Measurements from ENCODE around the gene NPIPB8. TPM values are rescaled to one million over a fixed set of nuclear protein-coding genes. Genes with fewer than 3 reads are reported as not detected.
"Not testable (repeated sequence)": the region's sequence is repeated elsewhere in the genome, so short reads cannot be mapped to it uniquely, and the experiment has no call there.

NPIPB8 gene
- total RNA-seq, 2 experiments from 2014 or later = 0.27 TPM; not detected in 1

DNA sequence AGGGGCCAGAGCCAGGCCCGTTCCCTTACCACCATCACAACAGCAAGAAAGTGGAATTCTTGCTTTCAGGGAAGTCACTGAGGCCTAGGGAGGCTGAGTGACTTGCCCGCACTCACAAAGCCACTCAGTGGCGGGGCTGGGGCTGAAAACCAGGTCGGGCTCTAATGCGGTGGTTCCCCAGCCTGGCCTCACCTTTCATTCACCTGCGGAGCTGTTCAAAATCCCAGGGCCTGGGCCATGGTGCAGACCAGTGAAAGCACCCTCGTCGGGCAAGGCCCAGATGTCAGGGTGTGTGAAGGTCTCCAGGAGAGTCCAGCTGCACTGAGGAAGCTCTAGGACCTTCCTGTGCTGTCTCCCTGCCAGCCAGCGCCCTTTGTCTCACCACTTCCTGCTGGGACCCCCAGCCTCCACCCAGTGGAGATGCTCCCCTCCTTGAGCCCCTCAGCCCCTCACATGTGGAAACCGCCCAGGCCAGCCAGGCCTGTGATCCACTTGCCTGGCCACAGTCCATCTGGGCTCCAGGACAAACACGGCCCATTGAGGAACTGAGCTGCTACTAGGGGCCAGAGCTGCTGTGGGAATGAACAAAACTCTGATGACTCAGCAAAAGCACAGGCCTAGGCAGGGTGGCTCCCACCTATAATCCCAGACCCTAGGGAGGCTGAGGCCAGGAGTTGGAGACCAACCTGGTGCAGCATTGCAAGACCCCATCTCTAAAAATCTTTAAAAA lies 28.8 kb upstream of the NPIPB8 start:
- H3K4me3 Mint-ChIP-seq; CTCF ChIA-PET; DNase-seq; H3K4me1 Mint-ChIP-seq (ENCODE audit: low read depth); H3K36me3 Mint-ChIP-seq; H3K27me3 Mint-ChIP-seq; POLR2A ChIA-PET; intact Hi-C loops (cut with micrococcal nuclease); H3K9me3 Mint-ChIP-seq; H3K27ac Mint-ChIP-seq: not testable (repeated sequence)

DNA sequence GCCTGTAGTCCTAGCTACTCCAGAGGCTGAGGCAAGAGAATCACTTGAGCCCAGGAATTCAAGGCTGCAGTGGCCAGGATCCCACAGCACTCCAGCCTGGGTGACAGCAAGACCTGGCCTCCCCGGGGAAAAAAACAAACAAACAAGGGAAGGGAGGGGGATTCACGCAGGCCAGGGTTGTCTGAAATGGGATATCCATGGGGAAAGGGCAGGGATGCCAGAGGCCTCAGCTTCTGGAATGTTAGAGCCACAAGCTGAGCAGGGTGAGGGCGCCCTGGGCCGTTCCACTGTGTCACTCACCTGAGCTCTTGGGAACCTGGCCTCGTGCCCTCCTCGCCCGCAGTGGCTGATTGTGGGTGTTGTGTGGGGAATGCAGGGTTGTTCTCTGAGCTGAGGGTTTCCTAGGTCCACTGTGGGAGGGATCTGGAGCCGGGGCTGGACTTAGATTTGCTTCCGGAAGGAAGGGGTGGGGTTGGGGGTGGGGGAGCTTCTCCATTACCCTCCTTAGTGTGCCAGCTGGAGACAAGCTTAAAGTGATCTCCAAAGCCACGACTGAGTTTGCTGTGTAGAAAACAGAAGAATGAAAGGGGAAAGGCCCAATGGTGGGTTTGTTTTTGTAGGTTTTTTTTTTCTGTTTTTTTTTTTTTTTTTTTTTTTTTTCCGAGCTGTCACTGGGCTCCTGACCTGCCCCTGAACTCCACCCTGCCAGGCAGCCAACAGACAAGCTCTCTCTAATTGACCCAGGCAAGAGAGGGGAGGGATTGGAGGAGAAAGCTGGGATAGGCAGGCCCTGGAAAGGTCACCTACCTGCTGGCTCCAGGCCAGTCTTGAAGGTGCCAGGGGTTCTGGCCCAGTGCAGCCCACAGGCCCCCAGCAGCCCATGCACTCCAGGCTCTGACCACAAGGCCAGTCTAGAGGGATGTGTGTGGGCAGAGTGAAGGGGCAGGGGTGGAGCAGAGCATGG lies 28.0 kb upstream of the NPIPB8 start, which contains the start of gene SULT1A1:
SULT1A1 (minus strand) TSS at position 414 of the 964 bp plus-strand sequence. CDS start 1,189 bp downstream, outside the sequence.
- Mint-ChIP-seq H3K4me1 (ENCODE audit: low read depth) (peaks cover 4% of the 10 kb centered on the region), H3K9me3 (no peaks in the 10 kb centered on the region), H3K36me3 (peaks cover 2% of the 10 kb centered on the region), H3K27me3 (no peaks in the 10 kb centered on the region), H3K27ac (no peak within 1 kb of the TSS), H3K4me3 (no peak within 1 kb of the TSS)
- DNase-seq = no peak
- intact Hi-C loops (cut with micrococcal nuclease) = loop anchor here (10.0 kb wide), 1 partner anchor 295 kb away; no protein-coding TSS in a partner anchor
- ChIA-PET POLR2A (no interaction called here), CTCF (no interaction called here)

DNA sequence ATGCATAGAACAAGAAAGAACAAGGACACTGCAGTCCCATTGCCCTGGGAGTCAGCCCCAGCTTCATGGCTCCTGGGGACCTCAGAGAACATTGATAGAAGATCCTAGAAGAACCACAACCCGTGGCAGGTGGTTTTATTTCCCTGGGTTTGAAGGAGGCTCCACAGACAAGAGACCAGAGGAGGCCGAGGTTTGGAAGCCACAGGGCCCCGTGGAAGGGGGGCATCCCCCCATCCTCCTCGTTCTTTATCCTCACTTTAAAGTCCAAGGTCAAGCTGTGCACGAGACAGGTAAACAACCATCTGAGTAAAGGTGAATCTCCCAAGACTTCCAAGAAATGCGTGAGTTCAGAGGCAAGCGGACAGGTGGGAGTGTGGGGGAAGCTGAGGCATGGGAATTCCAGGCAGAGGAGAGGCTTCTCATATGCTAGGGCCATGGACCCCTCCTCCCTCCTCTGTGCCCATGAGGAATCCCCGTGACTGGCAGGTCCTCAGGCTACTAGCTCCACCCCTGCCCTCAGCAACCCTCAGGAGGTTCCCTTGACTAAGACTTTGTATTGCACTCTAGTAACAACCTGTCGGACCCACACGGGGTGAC lies 27.2 kb upstream of the NPIPB8 start:
- no peak overlapping the region for H3K27ac Mint-ChIP-seq
- intact Hi-C loops (cut with micrococcal nuclease) = loop anchor here (10.0 kb wide), 1 partner anchor 296 kb away; no protein-coding TSS in a partner anchor
- ChIA-PET CTCF (no interaction called here), POLR2A (no interaction called here)
- DNase-seq = no peak
- H3K27me3 Mint-ChIP-seq = no peaks in the 10 kb centered on the region
- H3K4me3 Mint-ChIP-seq = no peak overlapping the region
- peaks cover 2% of the 10 kb centered on the region for H3K36me3 Mint-ChIP-seq
- peaks cover 4% of the 10 kb centered on the region for H3K4me1 Mint-ChIP-seq (ENCODE audit: low read depth)
- no peaks in the 10 kb centered on the region for H3K9me3 Mint-ChIP-seq

DNA sequence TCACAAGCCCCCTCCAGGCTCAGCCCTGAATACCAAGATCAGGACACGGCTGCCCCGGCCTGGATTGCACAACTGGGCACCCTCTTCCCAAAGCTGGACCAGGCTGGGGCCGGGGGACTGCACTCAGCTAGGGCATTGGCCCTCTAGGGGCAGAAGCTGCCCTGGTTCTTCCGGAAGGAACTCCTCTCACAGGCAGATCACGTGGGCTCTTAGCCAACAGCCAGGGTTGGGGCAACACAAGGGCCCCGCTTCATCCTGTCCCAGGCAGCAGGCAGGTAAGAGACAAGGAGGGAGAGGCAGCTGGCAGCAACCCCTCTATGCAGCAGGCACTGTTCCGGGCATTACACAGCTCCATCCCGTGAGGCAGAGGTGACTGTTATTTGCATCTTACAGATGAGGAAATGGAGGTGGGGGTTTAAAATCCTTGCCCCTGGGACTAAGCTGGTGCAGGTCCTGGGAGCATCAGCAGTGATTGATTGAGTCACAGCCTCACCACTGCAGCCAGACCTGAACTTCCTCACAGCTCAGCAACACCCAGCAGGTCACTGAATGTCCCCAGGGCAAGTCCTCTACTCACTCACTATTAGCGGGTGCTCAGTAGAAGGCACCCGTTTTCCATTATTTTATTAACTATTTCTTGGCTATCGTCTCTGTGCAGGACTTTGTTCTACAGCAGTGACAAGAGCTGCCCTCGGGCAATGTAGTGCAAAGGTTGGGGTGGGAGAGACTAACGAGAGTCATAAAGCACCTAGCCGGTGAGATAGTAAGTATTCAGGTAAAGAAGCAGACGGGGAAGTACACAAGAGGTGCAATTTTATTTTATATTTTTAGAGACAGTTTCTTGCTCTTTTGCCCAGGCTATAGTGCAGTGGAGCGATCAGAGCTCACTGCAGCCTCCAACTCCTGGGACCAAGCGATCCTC lies 25.2 kb upstream of the NPIPB8 start:
- H3K4me1 Mint-ChIP-seq (ENCODE audit: low read depth); H3K27me3 Mint-ChIP-seq; POLR2A ChIA-PET; H3K36me3 Mint-ChIP-seq; H3K4me3 Mint-ChIP-seq; H3K9me3 Mint-ChIP-seq; H3K27ac Mint-ChIP-seq; DNase-seq; CTCF ChIA-PET: not testable (repeated sequence)
- intact Hi-C loops (cut with micrococcal nuclease) = loop anchor here (10.0 kb wide), 1 partner anchor 298 kb away; no protein-coding TSS in a partner anchor

DNA sequence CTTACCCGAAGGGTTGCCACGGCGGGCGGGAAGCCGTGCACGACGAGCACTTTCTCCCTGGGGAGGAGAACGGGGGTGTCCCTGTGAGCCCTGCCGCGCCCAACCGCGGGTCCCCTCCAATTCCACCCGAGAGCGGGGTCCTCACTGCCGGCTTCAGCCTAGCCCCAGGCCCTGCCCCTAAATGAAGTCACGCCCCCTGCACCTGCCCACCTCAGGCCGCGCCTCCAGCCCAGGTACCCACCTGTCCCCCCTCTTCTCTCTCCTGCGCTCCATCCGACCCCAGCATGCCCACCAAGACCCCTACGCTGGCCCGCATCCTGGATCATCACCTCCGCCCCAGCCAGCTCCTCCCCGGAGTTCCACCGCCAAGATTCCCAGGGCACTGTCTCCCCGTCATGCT lies 24.0 kb upstream of the NPIPB8 start:
- H3K27ac Mint-ChIP-seq; CTCF ChIA-PET; POLR2A ChIA-PET; H3K9me3 Mint-ChIP-seq; H3K4me3 Mint-ChIP-seq; DNase-seq; H3K27me3 Mint-ChIP-seq; H3K36me3 Mint-ChIP-seq; H3K4me1 Mint-ChIP-seq (ENCODE audit: low read depth): not testable (repeated sequence)
- intact Hi-C loops (cut with micrococcal nuclease) = loop anchor here (10.0 kb wide), 1 partner anchor 299 kb away; no protein-coding TSS in a partner anchor

DNA sequence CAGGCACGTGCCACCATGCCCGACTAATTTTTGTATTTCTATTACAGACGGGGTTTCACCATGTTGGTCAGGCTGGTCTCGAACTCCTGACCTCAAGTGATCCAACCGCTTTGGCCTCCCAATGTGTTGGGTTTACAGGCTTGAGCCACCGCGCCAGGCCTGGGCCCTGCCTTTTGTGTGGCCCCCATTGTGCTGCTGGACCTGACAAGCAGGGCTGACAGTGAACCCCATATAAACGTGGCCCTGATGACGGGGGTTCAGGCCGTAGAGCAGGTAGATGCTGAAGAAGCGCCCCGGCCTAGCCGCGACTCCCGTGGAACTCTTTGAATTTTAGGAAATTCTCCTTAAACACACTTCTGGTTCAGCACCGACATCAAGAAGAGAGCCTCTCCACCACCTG lies 23.3 kb upstream of the NPIPB8 start:
- H3K9me3 Mint-ChIP-seq; POLR2A ChIA-PET; H3K36me3 Mint-ChIP-seq; CTCF ChIA-PET; H3K27me3 Mint-ChIP-seq; H3K27ac Mint-ChIP-seq; H3K4me3 Mint-ChIP-seq; H3K4me1 Mint-ChIP-seq (ENCODE audit: low read depth); DNase-seq: not testable (repeated sequence)
- intact Hi-C loops (cut with micrococcal nuclease) = loop anchor here (10.0 kb wide), 1 partner anchor 300 kb away; no protein-coding TSS in a partner anchor

DNA sequence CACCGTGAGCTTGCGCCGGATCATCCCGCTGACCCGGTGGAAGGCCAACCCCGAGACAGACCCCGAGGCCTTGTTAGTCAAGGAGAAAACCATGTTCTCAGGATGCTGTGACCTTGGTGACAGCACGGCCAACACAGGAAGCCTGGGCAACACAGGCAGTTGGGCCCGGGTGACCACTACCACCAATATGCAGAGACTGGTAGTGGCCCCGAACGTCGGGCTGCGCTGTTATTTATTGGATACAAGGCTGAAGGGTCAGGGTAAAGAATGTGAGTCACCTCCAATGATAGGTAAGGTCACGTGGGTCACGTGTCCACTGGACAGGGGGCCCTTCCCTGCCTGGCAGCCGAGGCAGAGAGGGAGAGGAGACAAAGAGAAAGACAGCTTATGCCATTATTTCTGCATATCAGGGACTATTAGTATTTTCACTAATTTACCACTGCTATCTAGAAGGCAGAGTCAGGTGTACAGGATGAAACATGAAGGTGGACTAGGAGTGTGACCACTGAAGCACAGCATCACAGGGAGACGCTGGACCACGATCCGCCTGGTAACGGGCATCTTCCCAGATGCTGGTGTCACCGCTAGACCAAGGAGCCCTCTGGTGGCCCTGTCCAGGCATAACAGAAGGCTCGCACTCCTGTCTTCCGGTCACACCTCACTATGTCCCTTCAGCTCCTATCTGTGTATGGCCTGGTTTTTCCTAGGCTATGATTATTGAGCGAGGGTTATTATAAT lies 22.2 kb upstream of the NPIPB8 start:
- H3K36me3 Mint-ChIP-seq; H3K4me1 Mint-ChIP-seq (ENCODE audit: low read depth); POLR2A ChIA-PET; H3K27ac Mint-ChIP-seq; H3K4me3 Mint-ChIP-seq; CTCF ChIA-PET; H3K9me3 Mint-ChIP-seq; H3K27me3 Mint-ChIP-seq: not testable (repeated sequence)
- intact Hi-C loops (cut with micrococcal nuclease) = loop anchor here (10.0 kb wide), 1 partner anchor 301 kb away; no protein-coding TSS in a partner anchor
- peak; percentile 60 for DNase-seq

DNA sequence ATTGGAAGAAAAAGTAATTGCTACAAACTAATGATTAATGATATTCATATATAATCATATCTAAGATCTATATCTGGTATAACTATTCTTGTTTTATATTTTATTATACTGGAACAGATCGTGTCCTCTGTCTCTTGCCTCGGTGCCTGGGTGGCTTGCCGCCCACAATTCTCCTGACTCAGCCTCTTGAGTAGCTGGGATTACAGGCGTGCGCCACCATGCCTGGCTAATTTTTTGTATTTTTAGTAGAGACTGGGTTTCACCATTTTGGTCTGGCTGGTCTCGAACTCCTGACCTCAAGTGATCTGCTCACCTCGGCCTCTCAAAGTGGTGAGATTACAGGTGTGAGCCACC lies 21.7 kb upstream of the NPIPB8 start:
- H3K27me3 Mint-ChIP-seq; H3K36me3 Mint-ChIP-seq; H3K4me3 Mint-ChIP-seq; H3K9me3 Mint-ChIP-seq; POLR2A ChIA-PET; H3K27ac Mint-ChIP-seq; CTCF ChIA-PET; H3K4me1 Mint-ChIP-seq (ENCODE audit: low read depth); DNase-seq: not testable (repeated sequence)
- intact Hi-C loops (cut with micrococcal nuclease) = loop anchor here (10.0 kb wide), 1 partner anchor 301 kb away; no protein-coding TSS in a partner anchor

DNA sequence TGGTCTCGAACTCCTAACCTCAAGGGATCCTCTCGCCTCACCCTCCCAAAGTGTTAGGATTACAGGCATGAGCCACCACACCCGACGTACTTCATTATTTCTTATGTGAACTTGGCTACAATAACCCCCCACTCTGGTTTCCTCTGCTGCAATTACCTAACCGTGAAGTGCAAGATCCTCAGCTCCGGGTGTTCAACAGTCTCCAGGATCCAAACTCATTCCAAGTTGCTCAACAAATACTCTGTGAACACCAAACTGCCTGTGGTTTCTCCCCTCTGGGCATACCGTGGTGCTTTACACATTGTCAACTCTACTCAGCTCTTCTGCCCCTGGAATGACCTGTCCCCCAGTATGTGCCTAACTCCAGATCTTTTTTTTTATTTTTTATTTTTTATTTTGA lies 21.2 kb upstream of the NPIPB8 start:
- Mint-ChIP-seq H3K9me3 (no peaks in the 10 kb centered on the region), H3K27me3 (no peaks in the 10 kb centered on the region), H3K27ac (no peak overlapping the region), H3K4me3 (no peak overlapping the region), H3K36me3 (peaks cover 2% of the 10 kb centered on the region), H3K4me1 (ENCODE audit: low read depth) (peaks cover 2% of the 10 kb centered on the region)
- ChIA-PET POLR2A (no interaction called here), CTCF (no interaction called here)
- intact Hi-C loops (cut with micrococcal nuclease) = loop anchor here (10.0 kb wide), 1 partner anchor 302 kb away; no protein-coding TSS in a partner anchor
- DNase-seq = no peak

DNA sequence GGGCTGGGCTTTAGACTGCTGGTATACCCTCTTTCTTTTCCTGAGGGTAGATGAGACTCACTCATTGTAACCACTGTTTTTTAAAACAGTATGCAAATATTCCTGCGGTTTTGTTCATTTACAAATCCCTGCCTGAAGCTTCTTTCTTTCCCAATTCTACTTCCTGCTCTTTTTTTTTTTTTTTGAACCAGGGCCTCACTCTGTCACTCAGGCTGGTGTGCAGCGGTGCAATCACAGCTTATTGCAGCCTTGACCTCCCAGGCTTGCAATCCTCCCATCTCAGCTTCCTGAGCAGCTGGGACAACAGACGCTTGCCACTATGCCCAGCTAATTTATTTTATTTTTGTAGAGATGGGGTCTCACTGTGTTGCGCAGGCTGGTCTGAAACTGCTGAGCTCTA lies 20.0 kb upstream of the NPIPB8 start:
- intact Hi-C loops (cut with micrococcal nuclease) = loop anchor here (10.0 kb wide), 1 partner anchor 303 kb away; no protein-coding TSS in a partner anchor
- POLR2A ChIA-PET = no interaction called here

DNA sequence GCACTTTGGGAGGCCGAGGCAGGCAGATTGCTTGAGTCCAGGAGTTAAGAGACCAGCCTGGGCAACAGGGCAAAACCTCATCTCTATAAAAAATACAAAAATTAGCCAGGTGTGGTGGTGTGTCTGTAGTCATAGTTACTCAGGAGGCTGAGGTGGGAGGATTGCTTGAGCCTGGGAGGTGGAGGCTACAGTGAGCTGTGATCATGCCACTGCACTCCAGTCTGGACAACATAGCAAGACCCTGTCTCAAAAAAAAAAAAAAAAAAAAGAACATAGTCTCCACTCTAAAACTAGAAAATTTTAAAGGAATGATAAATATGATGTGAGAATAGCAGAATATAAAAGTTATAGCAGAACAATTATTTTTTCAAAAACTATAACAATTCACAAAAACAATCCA lies 17.5 kb upstream of the NPIPB8 start:
- H3K27ac Mint-ChIP-seq; intact Hi-C loops (cut with micrococcal nuclease); H3K9me3 Mint-ChIP-seq; DNase-seq; POLR2A ChIA-PET; H3K27me3 Mint-ChIP-seq; H3K36me3 Mint-ChIP-seq; CTCF ChIA-PET; H3K4me3 Mint-ChIP-seq: not testable (repeated sequence)
- peaks cover 18% of the 10 kb centered on the region for H3K4me1 Mint-ChIP-seq (ENCODE audit: low read depth)

More for the DNA sequence above, 20.0 kb upstream of the NPIPB8 start:
- Mint-ChIP-seq H3K36me3 (peaks cover 2% of the 10 kb centered on the region), H3K4me3 (no peak overlapping the region), H3K9me3 (no peaks in the 10 kb centered on the region), H3K4me1 (ENCODE audit: low read depth) (peaks cover 13% of the 10 kb centered on the region), H3K27ac (no peak overlapping the region), H3K27me3 (no peaks in the 10 kb centered on the region)
- DNase-seq = no peak
- CTCF ChIA-PET = no interaction called here

All from activated CD4-positive, alpha-beta memory T cell treated with anti-CD3 and anti-CD28 coated beads for 36 hours (primary cell).